Measurements from ENCODE around the gene FAAP20.

- no peak for TF ChIP-seq CTCF (conservative IDR thresholded peaks at IDR 0.05; ENCODE audit: low read depth in 2 of 2)
- no peak for TF ChIP-seq REST (IDR thresholded peaks at IDR 0.05; ENCODE audit: unreplicated experiment)
- no peak for TF ChIP-seq EZH2 (IDR thresholded peaks at IDR 0.05; ENCODE audit: low read depth, unreplicated experiment)
These were observed 5.9 kb upstream of the FAAP20 start for GRCh38 chr1:2200308-2200943.
